Neural cell (in vitro differentiated cells): ENCODE data around the gene RAPGEF5. TPM values are rescaled to one million over a fixed set of nuclear protein-coding genes. Genes with fewer than 3 reads are reported as not detected.

Experiments used
- H2AFZ ChIP-seq: fragments of 200-600, 300-800 bp; sonication (generic), shearing (Covaris generic); 2 replicates; pipeline ENCODE4 v1.6.0; 2014; ENCODE audit warnings: low read depth, mild to moderate bottlenecking, antibody characterized with exemption, low read length, moderate library complexity
- H3F3A ChIP-seq: fragments of 200-600 bp; shearing (Covaris generic); 2 replicates; pipeline ENCODE4 v1.6.1; 2016; ENCODE audit warnings: mild to moderate bottlenecking, moderate library complexity, mixed read lengths, antibody characterized with exemption, low read length; ENCODE audit not compliant: insufficient read depth, poor library complexity, severe bottlenecking
- H3K27ac ChIP-seq: fragments of 200-600, 300-800 bp; sonication (generic), shearing (Covaris generic); 2 replicates; pipeline ENCODE4 v1.5.1; 2014; ENCODE audit warnings: mild to moderate bottlenecking, low read length, moderate library complexity
- H3K27me3 ChIP-seq: fragments of 300-800, 200-600 bp; sonication (generic), shearing (Covaris generic); 2 replicates; pipeline ENCODE4 v1.6.0; 2014; ENCODE audit warnings: mild to moderate bottlenecking, low read depth, low read length, moderate library complexity; ENCODE audit not compliant: insufficient read depth
- H3K36me3 ChIP-seq: fragments of 300-800, 200-600 bp; sonication (generic), shearing (Covaris generic); 2 replicates; pipeline ENCODE4 v1.5.1; 2014; ENCODE audit warnings: mild to moderate bottlenecking, antibody characterized with exemption, low read length, moderate library complexity; ENCODE audit not compliant: insufficient read depth
- H3K4me2 ChIP-seq: fragments of 300-800, 200-600 bp; sonication (generic), shearing (Covaris generic); 2 replicates; pipeline ENCODE4 v1.6.0; 2014; ENCODE audit warnings: mild to moderate bottlenecking, low read length
- H3K4me3 ChIP-seq: fragments of 300-800, 200-600 bp; sonication (generic), shearing (Covaris generic); 2 replicates; pipeline ENCODE4 v1.5.1; 2014; ENCODE audit warnings: mild to moderate bottlenecking, low read length, moderate library complexity
- H3K79me2 ChIP-seq: fragments of 200-600 bp; shearing (Covaris generic); replicated peaks from 2 replicates; pipeline ENCODE4 v1.6.0; 2014; ENCODE audit warnings: mild to moderate bottlenecking, low read length, moderate library complexity; ENCODE audit not compliant: insufficient read depth
- H3K9ac ChIP-seq: fragments of 300-800, 200-600 bp; sonication (generic), shearing (Covaris generic); 2 replicates; pipeline ENCODE4 v1.6.1; 2016; ENCODE audit warnings: mild to moderate bottlenecking, low read length, mixed read lengths
- H3K9me2 ChIP-seq: fragments of 200-600 bp; shearing (Covaris generic); 2 replicates; pipeline ENCODE4 v1.6.1; 2016; ENCODE audit warnings: mild to moderate bottlenecking, low read length, mixed read lengths; ENCODE audit not compliant: insufficient read depth
- H3K9me3 ChIP-seq: fragments of 200-600, 300-800 bp; sonication (generic), shearing (Covaris generic); 2 replicates; pipeline ENCODE4 v1.6.1; 2016; ENCODE audit warnings: mild to moderate bottlenecking, mixed run types, low read length, moderate library complexity, mixed read lengths
- H4K20me1 ChIP-seq: fragments of 200-600 bp; shearing (Covaris generic); 2 replicates; pipeline ENCODE4 v1.6.1; 2016; ENCODE audit warnings: mild to moderate bottlenecking, mixed run types; ENCODE audit not compliant: insufficient read depth
- CTCF ChIP-seq: fragments of 450-650 bp; IDR thresholded peaks from 2 replicates; pipeline ENCODE4 v1.5.1; 2014; ENCODE audit warnings: antibody characterized with exemption, mild to moderate bottlenecking, moderate library complexity; ENCODE audit not compliant: poor library complexity, severe bottlenecking
- EP300 ChIP-seq: fragments of 450-650 bp; conservative IDR thresholded peaks from 2 replicates; pipeline ENCODE4 v1.6.1; 2014; ENCODE audit warnings: antibody characterized with exemption, mild to moderate bottlenecking, moderate library complexity; ENCODE audit not compliant: poor library complexity, severe bottlenecking
- EZH2 ChIP-seq: fragments of 200-600, 300-800 bp; shearing (Covaris generic), sonication (generic); IDR thresholded peaks from 2 replicates; pipeline ENCODE4 v1.6.1; 2014; ENCODE audit warnings: antibody characterized with exemption, low read length, borderline replicate concordance, mild to moderate bottlenecking; ENCODE audit not compliant: insufficient read depth, poor library complexity, severe bottlenecking
- MXI1 ChIP-seq: fragments of 450-650 bp; conservative IDR thresholded peaks from 2 replicates; pipeline ENCODE4 v1.6.1; 2014; ENCODE audit warnings: antibody characterized with exemption, mild to moderate bottlenecking; ENCODE audit not compliant: poor library complexity, severe bottlenecking
- POLR2AphosphoS5 ChIP-seq: IDR thresholded peaks from 2 replicates; pipeline ENCODE4 v1.6.1; 2012
- RAD21 ChIP-seq: fragments of 450-650 bp; conservative IDR thresholded peaks from 2 replicates; pipeline ENCODE4 v1.6.1; 2014; ENCODE audit warnings: antibody characterized with exemption, mild to moderate bottlenecking, moderate library complexity
- REST ChIP-seq: IDR thresholded peaks from 2 replicates; pipeline ENCODE4 v1.6.1; 2012; ENCODE audit warnings: borderline replicate concordance
- SMC3 ChIP-seq: fragments of 450-650 bp; conservative IDR thresholded peaks from 2 replicates; pipeline ENCODE4 v1.6.1; 2014; ENCODE audit warnings: antibody characterized with exemption, mild to moderate bottlenecking, moderate library complexity; ENCODE audit not compliant: poor library complexity
- TAF1 ChIP-seq: IDR thresholded peaks from 2 replicates; pipeline ENCODE4 v1.6.1; 2012; ENCODE audit warnings: low read depth
- polyA plus RNA-seq: library from polyadenylated mRNA; depleted of rRNA; stranded (reverse); fragments of >200 nt; gene quantifications from 2 replicates; pipeline ENCODE4 v1.2.3, GENCODE V29; 2014

Gene RAPGEF5
- polyA plus RNA-seq, 1 donor from 2014 or later, result 48.0 TPM

- H4K20me1 ChIP-seq, result no peaks in the 10 kb centered on the region
- no peaks in the 10 kb centered on the region for H3K9me2 ChIP-seq
- H3K79me2 ChIP-seq, result no peaks in the 10 kb centered on the region
- H3K4me3 ChIP-seq, result no peak overlapping the region
- H3K27me3 ChIP-seq, result no peaks in the 10 kb centered on the region
- no peaks in the 10 kb centered on the region for H3K9me3 ChIP-seq
- no peak for TF ChIP-seq REST
- TF ChIP-seq SMC3, result no peak
- no peak for TF ChIP-seq RAD21
- no peak for TF ChIP-seq MXI1
- TF ChIP-seq EZH2, result no peak
- no peak for TF ChIP-seq EP300
- no peak for TF ChIP-seq CTCF
- no peak for TF ChIP-seq POLR2AphosphoS5
- no peak for TF ChIP-seq TAF1
- no peak overlapping the region for H3K9ac ChIP-seq
- H3F3A ChIP-seq, result no peaks in the 10 kb centered on the region
- no peak overlapping the region for H3K27ac ChIP-seq
- H3K36me3 ChIP-seq, result peaks cover 37% of the 10 kb centered on the region
- no peak overlapping the region for H3K4me2 ChIP-seq
- no peak overlapping the region for H2AFZ ChIP-seq
Observed at GRCh38 chr7:22140578-22140977, 216.4 kb downstream of the RAPGEF5 start.

- Histone ChIP-seq H3K9me3 (no peaks in the 10 kb centered on the region), H3F3A (no peaks in the 10 kb centered on the region), H2AFZ (no peak overlapping the region), H3K4me2 (no peak overlapping the region), H3K9ac (no peak overlapping the region), H3K9me2 (no peaks in the 10 kb centered on the region), H3K27me3 (no peaks in the 10 kb centered on the region), H4K20me1 (no peaks in the 10 kb centered on the region), H3K79me2 (no peaks in the 10 kb centered on the region), H3K4me3 (no peak overlapping the region), H3K36me3 (peaks cover 31% of the 10 kb centered on the region), H3K27ac (no peak overlapping the region)
- TF ChIP-seq TAF1 (no peak), EZH2 (no peak), EP300 (no peak), CTCF (no peak), REST (no peak), RAD21 (no peak), MXI1 (no peak), SMC3 (no peak), POLR2AphosphoS5 (no peak)
Observed at GRCh38 chr7:22138886-22139285, 218.1 kb downstream of the RAPGEF5 start.
